HepG2 (cell line): Measurements from ENCODE around the gene STK31.

Experiments used
- CBX2 ChIP-seq, 2 experiments: fragments of 200-600 bp in 1 of 2; sonication (generic); formaldehyde crosslinking in 1 of 2; IDR thresholded peaks; 2 replicates each; pipeline versions ENCODE4 v1.7.0 to v1.8.1; 2018 to 2022; ENCODE audit warnings: low read depth in 2 of 2, low read length in 1 of 2, mild to moderate bottlenecking in 1 of 2, missing genetic modification reagents in 1 of 2
- POLR2A ChIP-seq, 2 experiments: IDR thresholded peaks; 2 replicates each; pipeline ENCODE4 v1.6.1; 2011; ENCODE audit warnings: low read depth in 2 of 2, low read length in 2 of 2, mild to moderate bottlenecking in 1 of 2, moderate library complexity in 1 of 2; ENCODE audit not compliant: insufficient read depth in 1 of 2
- ZNF547 ChIP-seq: sonication (generic); formaldehyde crosslinking; IDR thresholded peaks from 2 replicates; pipeline ENCODE4 v1.5.1; 2020; ENCODE audit warnings: mild to moderate bottlenecking, missing genetic modification reagents
- TF ChIP-seq, protein P1 (sequence below): sonication (generic); formaldehyde crosslinking; IDR thresholded peaks from 2 replicates; pipeline ENCODE4 v1.4.0; 2020; ENCODE audit warnings: missing genetic modification reagents

DNA sequence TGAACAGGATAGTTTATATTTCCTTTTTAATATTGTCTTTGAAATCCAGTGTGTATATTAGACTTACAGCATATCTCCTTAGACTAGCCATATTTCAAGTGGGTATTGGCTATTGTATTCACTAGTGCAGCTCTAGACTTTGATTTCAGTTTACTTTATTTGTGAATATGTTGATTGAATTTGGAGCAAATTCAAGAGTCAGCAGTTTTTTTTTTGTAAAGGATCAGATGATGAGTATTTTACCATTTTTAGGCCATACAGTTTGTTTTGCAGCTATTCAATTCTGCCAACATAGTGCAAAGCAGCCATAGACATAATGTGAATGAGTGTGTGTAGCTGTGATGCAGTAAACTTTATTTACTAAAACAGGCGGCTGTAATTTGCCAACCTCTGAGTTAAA lies 4.6 kb downstream of the STK31 start:
- TF ChIP-seq, protein P1, sequence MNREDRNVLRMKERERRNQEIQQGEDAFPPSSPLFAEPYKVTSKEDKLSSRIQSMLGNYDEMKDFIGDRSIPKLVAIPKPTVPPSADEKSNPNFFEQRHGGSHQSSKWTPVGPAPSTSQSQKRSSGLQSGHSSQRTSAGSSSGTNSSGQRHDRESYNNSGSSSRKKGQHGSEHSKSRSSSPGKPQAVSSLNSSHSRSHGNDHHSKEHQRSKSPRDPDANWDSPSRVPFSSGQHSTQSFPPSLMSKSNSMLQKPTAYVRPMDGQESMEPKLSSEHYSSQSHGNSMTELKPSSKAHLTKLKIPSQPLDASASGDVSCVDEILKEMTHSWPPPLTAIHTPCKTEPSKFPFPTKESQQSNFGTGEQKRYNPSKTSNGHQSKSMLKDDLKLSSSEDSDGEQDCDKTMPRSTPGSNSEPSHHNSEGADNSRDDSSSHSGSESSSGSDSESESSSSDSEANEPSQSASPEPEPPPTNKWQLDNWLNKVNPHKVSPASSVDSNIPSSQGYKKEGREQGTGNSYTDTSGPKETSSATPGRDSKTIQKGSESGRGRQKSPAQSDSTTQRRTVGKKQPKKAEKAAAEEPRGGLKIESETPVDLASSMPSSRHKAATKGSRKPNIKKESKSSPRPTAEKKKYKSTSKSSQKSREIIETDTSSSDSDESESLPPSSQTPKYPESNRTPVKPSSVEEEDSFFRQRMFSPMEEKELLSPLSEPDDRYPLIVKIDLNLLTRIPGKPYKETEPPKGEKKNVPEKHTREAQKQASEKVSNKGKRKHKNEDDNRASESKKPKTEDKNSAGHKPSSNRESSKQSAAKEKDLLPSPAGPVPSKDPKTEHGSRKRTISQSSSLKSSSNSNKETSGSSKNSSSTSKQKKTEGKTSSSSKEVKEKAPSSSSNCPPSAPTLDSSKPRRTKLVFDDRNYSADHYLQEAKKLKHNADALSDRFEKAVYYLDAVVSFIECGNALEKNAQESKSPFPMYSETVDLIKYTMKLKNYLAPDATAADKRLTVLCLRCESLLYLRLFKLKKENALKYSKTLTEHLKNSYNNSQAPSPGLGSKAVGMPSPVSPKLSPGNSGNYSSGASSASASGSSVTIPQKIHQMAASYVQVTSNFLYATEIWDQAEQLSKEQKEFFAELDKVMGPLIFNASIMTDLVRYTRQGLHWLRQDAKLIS (CRISPR knock-in tag), result no peak
- no peak for TF ChIP-seq ZNF547 (CRISPR knock-in tag)
- no peak for TF ChIP-seq CBX2 (IDR thresholded peaks at IDR 0.05; ENCODE audit: low read depth, low read length)
- no peak for TF ChIP-seq CBX2 (CRISPR knock-in tag; IDR thresholded peaks at IDR 0.05; ENCODE audit: low read depth)
- no peak for TF ChIP-seq POLR2A (IDR thresholded peaks at IDR 0.05; ENCODE audit: insufficient read depth in 1 of 2, low read depth in 2 of 2, low read length in 2 of 2)
